GM18517 (cell line): ENCODE data around the gene RAB8B.

Source experiments
- ATAC-seq: cut with Tn5 transposase; IDR thresholded peaks from one replicate; pipeline ENCODE4 v1.9.1; 2021; ENCODE audit warnings: mild to moderate bottlenecking, moderate library complexity; ENCODE audit not compliant: unreplicated experiment

Gene RAB8B

DNA sequence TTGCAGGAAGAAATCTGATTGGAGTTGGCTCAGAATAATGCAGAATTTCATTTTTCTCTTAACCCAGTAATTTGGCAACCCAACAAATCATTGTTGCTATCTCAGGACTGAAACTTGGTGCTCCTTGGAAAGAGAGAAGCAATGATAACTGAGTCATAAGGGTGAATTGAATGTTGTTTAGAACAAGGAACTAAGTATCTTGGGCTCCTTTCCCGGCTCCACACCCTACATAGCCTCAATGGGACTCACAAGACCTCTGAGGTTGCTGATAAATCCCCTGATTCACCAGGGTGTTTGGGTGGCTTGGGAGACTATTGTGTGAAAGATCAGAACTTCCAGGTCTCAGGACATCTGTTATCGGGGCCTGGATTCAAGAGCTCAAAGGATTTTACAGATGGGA is 7.8 kb upstream of the RAB8B start:
- ATAC-seq, result no peak

DNA sequence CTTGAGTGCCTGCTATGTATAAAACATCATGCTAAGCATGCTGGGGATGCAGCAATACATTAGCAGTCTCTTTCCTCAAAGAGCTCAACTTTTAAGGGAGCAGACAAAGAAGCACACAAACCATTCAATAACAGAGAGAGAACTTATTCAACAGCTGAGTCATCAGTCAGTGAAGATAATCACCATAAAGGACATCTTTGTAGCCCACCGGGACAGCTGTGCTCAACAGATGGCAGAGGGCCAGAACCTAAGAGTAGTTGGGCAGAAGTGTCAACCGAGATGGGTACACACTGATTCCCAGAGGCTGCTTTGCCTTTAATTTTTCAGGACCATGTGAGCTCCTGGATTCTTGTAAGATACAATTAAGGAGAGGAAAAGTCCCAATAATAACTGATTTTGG is 4.2 kb upstream of the RAB8B start:
- ATAC-seq, result no peak

- ATAC-seq, result no peak
These were observed 3.3 kb upstream of the RAB8B start for GRCh38 chr15:63186065-63186464.

- no peak for ATAC-seq
These were observed 1.7 kb upstream of the RAB8B start for GRCh38 chr15:63187589-63188226.

- no peak for ATAC-seq
These were observed 1.0 kb upstream of the RAB8B start for GRCh38 chr15:63188247-63188925.

- ATAC-seq, result no peak
These were observed 749 bp downstream of the RAB8B start for GRCh38 chr15:63189941-63190768.

DNA sequence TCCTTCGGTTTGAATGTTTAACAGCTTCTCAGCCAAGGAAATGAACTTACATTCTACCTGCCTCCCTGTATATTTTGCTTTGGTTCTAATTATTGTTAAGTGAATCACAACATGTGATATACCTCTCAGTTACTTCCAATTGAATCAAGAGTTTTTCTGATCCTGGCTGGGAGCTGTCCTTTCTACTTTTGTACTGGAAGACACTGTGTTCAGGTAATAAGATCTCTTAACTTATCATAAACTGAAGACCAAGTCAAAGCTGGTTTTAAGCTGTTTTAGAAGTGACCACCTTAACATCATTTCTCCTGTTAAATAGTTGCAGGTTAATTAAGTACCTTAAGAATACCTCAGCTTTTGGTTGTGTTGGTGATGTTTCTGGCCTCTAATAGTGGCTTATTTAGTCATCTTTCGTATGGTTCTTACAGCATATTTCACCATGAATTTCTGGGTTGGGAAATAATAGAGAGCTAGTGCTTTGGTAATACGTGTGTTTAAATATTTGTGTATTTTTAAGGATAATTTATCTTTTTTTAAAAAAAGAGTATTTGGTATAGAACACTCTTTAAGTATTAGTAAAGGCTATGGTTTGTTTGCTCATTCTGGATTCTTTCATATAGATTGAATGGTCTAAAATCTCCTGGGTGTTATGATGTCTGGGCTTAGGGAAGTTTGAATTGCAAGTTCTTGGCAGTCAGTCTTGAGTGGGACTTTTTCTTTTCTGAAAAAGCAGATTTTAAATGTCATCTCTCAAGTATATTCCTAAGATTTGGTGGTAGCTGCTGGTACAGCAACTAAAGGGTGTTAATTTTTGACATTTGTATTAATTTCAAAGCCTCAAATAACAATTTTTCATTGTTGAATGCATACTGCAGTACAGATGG is 1.6 kb downstream of the RAB8B start:
- no peak for ATAC-seq

DNA sequence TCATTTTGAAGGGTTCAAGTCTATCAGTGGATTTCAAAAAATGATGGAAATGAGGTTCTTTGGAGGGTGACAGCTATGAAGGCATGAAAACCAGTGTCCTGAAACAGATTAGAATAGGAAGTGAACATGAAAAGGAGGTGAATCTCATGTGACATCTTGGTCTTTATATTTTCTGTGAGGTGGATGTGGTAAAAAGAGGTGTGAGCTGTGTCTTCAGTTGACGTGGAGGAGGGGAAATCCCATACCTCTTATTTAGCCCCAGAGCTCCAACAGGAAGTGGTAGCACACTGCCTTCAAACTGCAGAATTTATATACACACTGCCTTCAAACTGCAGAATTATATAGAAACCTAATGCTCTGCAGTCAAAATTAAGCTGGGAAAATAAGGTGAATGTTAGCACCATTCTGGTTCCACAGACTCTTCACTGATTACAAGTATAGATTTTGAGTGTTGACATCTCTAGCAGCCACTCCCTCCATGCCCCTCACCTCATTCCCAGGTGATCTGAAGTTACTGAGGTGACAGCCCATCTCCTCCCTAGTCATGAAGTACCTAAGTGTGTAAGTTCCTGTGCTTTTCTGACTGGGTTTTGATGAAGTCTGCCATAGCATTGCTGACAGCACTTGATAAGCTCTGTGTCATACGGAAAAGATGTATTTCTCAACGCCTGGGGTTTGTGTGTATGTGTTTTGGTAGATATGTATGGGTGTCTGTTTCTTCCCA is 2.7 kb downstream of the RAB8B start:
- ATAC-seq, result peak; percentile 43

DNA sequence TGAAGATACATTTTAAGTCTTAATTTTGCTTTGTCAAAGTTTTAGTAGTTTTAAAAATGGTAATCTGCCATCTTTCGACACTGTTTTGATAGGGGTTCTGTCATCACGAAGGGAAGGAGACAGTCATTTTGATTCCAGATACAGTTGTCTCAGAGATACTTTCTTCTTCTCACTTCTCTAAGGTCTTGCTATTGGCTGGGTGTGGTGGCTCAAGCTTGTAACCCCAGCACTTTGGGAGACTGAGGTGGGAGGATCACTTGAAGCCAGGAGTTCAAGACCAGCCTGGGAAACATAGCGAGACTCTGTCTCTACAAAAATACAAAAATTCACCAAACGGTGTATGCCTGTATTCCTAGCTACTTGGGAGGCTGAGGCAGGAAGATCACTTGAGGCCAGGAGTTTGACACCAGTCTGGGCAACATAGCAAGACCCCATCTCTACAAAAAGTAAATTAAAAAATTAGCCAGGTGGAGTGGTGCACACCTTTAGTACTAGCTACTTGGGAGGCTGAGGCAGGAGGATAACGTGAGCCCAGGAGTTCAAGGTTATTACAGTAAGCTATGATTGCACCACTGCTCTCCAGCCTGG is 3.3 kb downstream of the RAB8B start:
- ATAC-seq, result no peak

- ATAC-seq, result no peak
These were observed 4.9 kb downstream of the RAB8B start for GRCh38 chr15:63194302-63194701.

- ATAC-seq, result no peak
These were observed 5.6 kb downstream of the RAB8B start for GRCh38 chr15:63194880-63195568.

DNA sequence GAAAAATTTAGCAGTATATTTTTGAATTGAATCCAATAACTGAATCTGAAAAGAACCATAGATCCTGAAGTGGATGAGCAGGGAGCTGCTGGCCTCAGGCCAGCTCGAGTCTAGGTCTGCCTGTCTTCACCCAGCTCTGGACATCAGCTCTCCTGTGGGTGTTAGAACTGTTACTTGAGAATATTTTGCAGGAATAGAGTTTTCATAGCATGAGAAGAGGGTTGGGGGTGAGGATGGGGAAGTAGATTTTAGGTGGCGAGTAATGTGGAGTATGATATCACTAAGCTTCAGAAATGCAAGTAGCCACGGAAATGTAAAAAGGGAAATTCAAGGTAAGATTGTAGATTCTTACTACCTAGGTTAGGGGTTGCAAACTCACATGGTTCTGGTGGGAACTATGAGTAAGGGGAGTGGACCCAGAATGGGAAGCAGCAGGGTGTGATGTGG is 6.2 kb downstream of the RAB8B start:
- no peak for ATAC-seq

- no peak for ATAC-seq
These were observed 7.4 kb downstream of the RAB8B start for GRCh38 chr15:63196842-63197241.

GRCh38 chr15:63197626-63198025 is 8.2 kb downstream of the RAB8B start:
- ATAC-seq, result no peak

DNA sequence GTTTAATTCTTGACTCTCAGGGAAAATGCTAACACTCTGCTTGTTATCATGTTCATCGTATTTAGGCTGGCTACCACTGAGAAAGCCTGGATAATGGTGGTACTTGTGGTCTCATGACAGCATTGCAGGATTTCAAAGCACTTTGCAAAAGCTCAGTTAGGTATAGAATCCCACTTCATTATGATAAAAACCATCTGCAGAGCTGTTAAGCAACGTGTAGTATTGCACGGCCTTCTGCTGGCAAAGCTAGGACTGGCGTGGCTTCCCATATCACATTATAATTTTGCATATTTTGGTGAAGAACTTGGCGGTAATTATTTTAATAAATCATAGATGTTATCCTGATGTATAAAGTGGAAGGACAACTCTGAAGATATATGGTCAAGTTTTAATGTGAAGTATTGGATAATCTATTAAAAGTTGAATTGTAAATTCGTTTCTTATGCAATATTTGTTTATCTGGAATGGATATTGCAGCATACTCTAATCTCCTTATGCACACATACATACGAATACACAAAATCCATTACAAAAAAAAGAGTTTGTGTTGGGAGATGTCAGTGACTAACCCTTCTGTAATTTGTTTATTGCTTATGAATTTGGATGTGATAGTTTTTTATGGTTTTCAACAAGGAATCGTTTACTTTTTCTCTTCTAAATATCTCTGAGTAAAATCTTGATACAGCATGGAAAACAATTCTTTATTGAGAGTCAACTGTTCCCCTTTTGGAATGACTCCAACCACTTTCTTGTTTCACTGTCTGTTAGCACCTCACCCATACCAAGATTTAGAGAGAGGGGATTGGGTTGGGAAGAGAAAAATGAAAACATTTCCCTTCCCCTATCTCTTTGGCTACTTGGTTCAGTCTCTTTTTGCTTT is 9.2 kb downstream of the RAB8B start:
- no peak for ATAC-seq

DNA sequence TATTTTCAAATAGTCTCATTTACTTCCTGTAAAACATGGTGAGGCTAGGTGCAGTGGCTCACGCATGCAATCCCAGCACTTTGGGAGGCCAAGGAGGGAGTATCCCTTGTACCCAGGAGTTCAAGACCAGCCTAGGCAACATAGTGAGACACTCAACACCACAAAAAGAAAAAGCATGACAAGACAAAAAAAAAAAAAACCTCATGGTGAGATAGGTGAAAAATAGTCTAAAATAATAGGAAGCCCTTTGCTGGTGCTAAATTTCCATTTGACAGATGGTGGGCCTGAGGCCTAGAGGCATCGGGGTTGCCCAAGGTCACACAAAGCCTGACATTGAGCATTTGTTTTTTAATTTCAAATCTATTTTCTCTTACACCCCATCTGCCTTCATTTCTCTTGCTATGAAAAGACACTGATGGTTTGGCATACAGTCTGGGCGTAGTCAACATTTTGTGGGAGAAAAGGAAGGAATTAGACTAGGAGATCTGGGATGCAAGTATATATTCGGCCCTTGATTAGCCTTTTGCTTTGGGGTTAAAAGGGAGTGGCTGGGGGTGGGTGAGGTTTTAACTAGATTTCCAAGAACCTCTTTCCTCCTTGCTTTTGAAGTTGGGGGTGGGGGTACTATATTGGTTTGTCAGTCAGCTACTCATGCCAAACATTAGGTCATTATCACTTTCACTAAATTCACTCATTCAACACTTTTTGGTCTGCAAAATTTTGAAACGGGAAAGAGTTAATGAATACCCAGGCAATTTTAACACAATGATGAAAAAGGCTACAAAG is 11.3 kb downstream of the RAB8B start:
- no peak for ATAC-seq

DNA sequence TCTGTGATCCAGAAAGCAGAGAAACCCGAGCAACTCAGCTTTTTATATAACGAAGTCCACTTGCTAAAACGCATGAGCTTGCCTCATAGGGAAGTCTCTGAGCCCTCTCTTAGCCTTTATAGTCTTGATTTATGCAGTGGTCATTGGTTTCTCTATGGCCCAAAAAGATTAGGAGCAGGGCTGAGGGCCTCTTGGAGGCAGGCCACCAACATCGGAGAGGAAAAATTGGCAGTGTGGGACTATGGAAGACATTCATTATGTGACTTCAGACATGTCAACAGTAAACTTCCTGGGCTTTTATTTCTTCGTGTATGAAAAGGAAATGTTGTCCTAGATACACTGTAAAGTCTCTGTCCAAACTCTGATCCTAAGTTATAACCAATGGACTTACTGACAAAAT is 13.5 kb downstream of the RAB8B start:
- ATAC-seq, result no peak
